Umbilical cord (tissue), 2 donors: ENCODE results near the gene FAM240A. TPM values are rescaled to one million over a fixed set of nuclear protein-coding genes. Genes with fewer than 3 reads are reported as not detected.

Experiments
- DNase-seq: peaks from one replicate; pipeline ENCODE4 v3.0.0-alpha.2; 2015; ENCODE audit warnings: low spot score
- total RNA-seq: library from RNA; depleted of rRNA; stranded (reverse); fragments of >200 nt; gene quantifications from one replicate; pipeline ENCODE4 v1.2.3, GENCODE V29; 2014; ENCODE audit warnings: low replicate concordance; ENCODE audit not compliant: insufficient read depth

The FAM240A gene
- total RNA-seq, 1 donor from 2014 or later = 0.24 TPM

GRCh38 chr3:46662771-46663551 is 50.6 kb downstream of the FAM240A start:
- DNase-seq = no peak

GRCh38 chr3:46663591-46664135 is 51.3 kb downstream of the FAM240A start:
- no peak for DNase-seq

GRCh38 chr3:46664188-46664970 is 52.1 kb downstream of the FAM240A start:
- DNase-seq = no peak

- DNase-seq = no peak
These were observed 52.8 kb downstream of the FAM240A start for GRCh38 chr3:46664971-46665762.

- no peak for DNase-seq
These were observed 53.6 kb downstream of the FAM240A start for GRCh38 chr3:46665763-46666452.

- DNase-seq = no peak
These were observed 54.1 kb downstream of the FAM240A start for GRCh38 chr3:46666453-46666845.

GRCh38 chr3:46667061-46667621 is 54.8 kb downstream of the FAM240A start:
- no peak for DNase-seq

- no peak for DNase-seq
These were observed 55.3 kb downstream of the FAM240A start for GRCh38 chr3:46667657-46668056.

GRCh38 chr3:46668116-46668515 is 55.8 kb downstream of the FAM240A start:
- no peak for DNase-seq

- DNase-seq = no peak
These were observed 56.3 kb downstream of the FAM240A start for GRCh38 chr3:46668591-46668990.

- no peak for DNase-seq
These were observed 57.1 kb downstream of the FAM240A start for GRCh38 chr3:46669191-46669999.

GRCh38 chr3:46670000-46670890 is 57.9 kb downstream of the FAM240A start:
- DNase-seq = no peak

- DNase-seq = no peak
These were observed 58.6 kb downstream of the FAM240A start for GRCh38 chr3:46670891-46671427.

GRCh38 chr3:46671541-46672348 is 59.4 kb downstream of the FAM240A start:
- no peak for DNase-seq

- no peak for DNase-seq
These were observed 60.0 kb downstream of the FAM240A start for GRCh38 chr3:46672349-46672695.

GRCh38 chr3:46673151-46674030 is 61.1 kb downstream of the FAM240A start:
- DNase-seq = no peak
